ENCODE data around the gene C8A.

The C8A gene

GRCh38 chr1:56929492-56929891, 74.9 kb downstream of the C8A start:
- no peak for DNase-seq

GRCh38 chr1:56931211-56931610, 76.6 kb downstream of the C8A start:
- no peak for DNase-seq

GRCh38 chr1:56931686-56932085, 77.1 kb downstream of the C8A start:
- no peak for DNase-seq

- DNase-seq, result no peak
Measured at GRCh38 chr1:56933161-56933560, 78.6 kb downstream of the C8A start.

- no peak for DNase-seq
Measured at GRCh38 chr1:56933606-56934005, 79.0 kb downstream of the C8A start.

GRCh38 chr1:56934430-56935060, 79.9 kb downstream of the C8A start:
- no peak for DNase-seq

- DNase-seq, result no peak
Measured at GRCh38 chr1:56938646-56939045, 84.0 kb downstream of the C8A start.

GRCh38 chr1:56939209-56939608, 84.6 kb downstream of the C8A start:
- DNase-seq, result no peak

GRCh38 chr1:56940039-56940438, 85.4 kb downstream of the C8A start:
- DNase-seq, result no peak

- no peak for DNase-seq
Measured at GRCh38 chr1:56948403-56949023, 93.9 kb downstream of the C8A start.

GRCh38 chr1:56952501-56952900, 97.9 kb downstream of the C8A start:
- no peak for DNase-seq

GRCh38 chr1:56953386-56953785, 98.8 kb downstream of the C8A start:
- DNase-seq, result no peak

GRCh38 chr1:56954664-56955063, 100.1 kb downstream of the C8A start:
- no peak for DNase-seq

GRCh38 chr1:56957931-56958330, 103.3 kb downstream of the C8A start:
- no peak for DNase-seq

GRCh38 chr1:56958526-56958925, 103.9 kb downstream of the C8A start:
- DNase-seq, result no peak

- no peak for DNase-seq
Measured at GRCh38 chr1:56961426-56961825, 106.8 kb downstream of the C8A start.

- no peak for DNase-seq
Measured at GRCh38 chr1:56963667-56964066, 109.1 kb downstream of the C8A start.

- DNase-seq, result no peak
Measured at GRCh38 chr1:56964349-56965017, 109.9 kb downstream of the C8A start.

- DNase-seq, result no peak
Measured at GRCh38 chr1:56965191-56965590, 110.6 kb downstream of the C8A start.

- DNase-seq, result no peak
Measured at GRCh38 chr1:56965916-56966697, 111.5 kb downstream of the C8A start, which contains the start of gene C8B. TSS of gene C8B (minus strand) at chr1:56966015. CDS start at chr1:56965948, 67 bp downstream.

GRCh38 chr1:56966698-56966999, 112.1 kb downstream of the C8A start:
- no peak for DNase-seq

- no peak for DNase-seq
Measured at GRCh38 chr1:56967355-56967754, 112.8 kb downstream of the C8A start.
